Nephron progenitor cell (in vitro differentiated cells): ENCODE results near the gene DLL4.
A peak's percentile ranks its signal among the peaks of the same experiment; 100 is the strongest.

ENCODE experiments used
- DNase-seq: peaks from one replicate; pipeline ENCODE4 v3.0.0; 2021
- H3K27ac Mint-ChIP-seq: 2 replicates; pipeline ENCODE4 v1.8.0; 2021; ENCODE audit warnings: mild to moderate bottlenecking, moderate library complexity, mixed read lengths
- H3K27me3 Mint-ChIP-seq: 2 replicates; pipeline ENCODE4 v1.8.0; 2021; ENCODE audit warnings: mild to moderate bottlenecking, low read depth, mixed read lengths; ENCODE audit not compliant: poor library complexity
- H3K36me3 Mint-ChIP-seq: 2 replicates; pipeline ENCODE4 v1.8.0; 2021; ENCODE audit warnings: low read depth, mixed read lengths
- H3K4me1 Mint-ChIP-seq: 2 replicates; pipeline ENCODE4 v1.8.0; 2021; ENCODE audit warnings: mixed read lengths
- H3K4me3 Mint-ChIP-seq: 2 replicates; pipeline ENCODE4 v1.8.0; 2021; ENCODE audit warnings: mild to moderate bottlenecking, moderate library complexity, mixed read lengths
- H3K9me3 Mint-ChIP-seq: 2 replicates; pipeline ENCODE4 v1.8.0; 2021; ENCODE audit warnings: mild to moderate bottlenecking, moderate library complexity, mixed read lengths
- TF ChIP-seq, protein P1 (sequence below): fragments of 200-600 bp; sonication (generic); IDR thresholded peaks from 2 replicates; pipeline ENCODE4 v1.5.0; 2021; ENCODE audit warnings: antibody characterized with exemption

DLL4 gene

DNA sequence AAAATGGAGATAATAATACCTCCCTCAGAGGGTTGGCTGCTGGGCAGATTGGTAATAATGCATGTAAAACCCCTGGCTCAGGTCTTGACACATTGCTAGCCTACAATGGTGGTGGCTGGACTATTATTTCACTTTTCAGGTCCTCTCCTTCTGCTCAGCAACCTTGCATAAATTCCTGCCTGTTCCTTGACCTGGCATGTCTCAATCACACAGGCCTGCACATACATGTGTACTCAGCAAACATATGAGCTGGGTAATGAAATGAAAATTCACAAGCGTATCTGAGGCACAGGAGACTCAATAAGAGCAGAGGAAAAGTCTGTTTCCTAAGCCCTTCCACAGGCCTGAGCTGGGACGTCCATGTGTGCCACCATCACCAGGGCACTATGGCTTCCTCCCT, 17.4 kb upstream of the DLL4 start:
- Mint-ChIP-seq H3K27me3 (peaks cover 16% of the 10 kb centered on the region), H3K27ac (peak overlapping the region; percentile 98), H3K36me3 (no peaks in the 10 kb centered on the region), H3K4me3 (no peak overlapping the region), H3K4me1 (peaks cover 65% of the 10 kb centered on the region), H3K9me3 (no peaks in the 10 kb centered on the region)
- TF ChIP-seq, protein P1, sequence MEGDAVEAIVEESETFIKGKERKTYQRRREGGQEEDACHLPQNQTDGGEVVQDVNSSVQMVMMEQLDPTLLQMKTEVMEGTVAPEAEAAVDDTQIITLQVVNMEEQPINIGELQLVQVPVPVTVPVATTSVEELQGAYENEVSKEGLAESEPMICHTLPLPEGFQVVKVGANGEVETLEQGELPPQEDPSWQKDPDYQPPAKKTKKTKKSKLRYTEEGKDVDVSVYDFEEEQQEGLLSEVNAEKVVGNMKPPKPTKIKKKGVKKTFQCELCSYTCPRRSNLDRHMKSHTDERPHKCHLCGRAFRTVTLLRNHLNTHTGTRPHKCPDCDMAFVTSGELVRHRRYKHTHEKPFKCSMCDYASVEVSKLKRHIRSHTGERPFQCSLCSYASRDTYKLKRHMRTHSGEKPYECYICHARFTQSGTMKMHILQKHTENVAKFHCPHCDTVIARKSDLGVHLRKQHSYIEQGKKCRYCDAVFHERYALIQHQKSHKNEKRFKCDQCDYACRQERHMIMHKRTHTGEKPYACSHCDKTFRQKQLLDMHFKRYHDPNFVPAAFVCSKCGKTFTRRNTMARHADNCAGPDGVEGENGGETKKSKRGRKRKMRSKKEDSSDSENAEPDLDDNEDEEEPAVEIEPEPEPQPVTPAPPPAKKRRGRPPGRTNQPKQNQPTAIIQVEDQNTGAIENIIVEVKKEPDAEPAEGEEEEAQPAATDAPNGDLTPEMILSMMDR = no peak
- DNase-seq = no peak

DNA sequence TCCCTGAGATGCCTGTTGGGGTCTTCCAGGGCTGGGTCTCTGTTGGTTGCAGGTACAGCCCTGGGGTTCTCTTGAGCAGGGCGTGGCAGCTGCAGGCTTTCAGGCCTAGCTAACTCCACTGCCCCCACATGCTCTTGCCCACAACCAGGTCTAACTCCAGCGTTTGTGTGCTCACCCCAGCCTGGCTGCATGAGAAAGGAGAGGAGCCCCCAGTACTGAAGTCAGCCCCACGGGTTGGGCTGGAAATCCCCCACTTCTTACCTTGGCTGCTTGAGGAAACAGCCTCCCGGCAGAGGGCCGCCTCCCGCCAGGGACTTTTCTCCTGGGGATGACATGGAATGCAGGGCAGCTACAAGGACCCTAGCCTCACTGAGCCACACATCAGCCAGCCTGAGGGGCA, 16.7 kb upstream of the DLL4 start:
- DNase-seq = no peak
- Mint-ChIP-seq H3K4me3 (no peak overlapping the region), H3K4me1 (peaks cover 67% of the 10 kb centered on the region), H3K36me3 (no peaks in the 10 kb centered on the region), H3K27me3 (peaks cover 16% of the 10 kb centered on the region), H3K9me3 (no peaks in the 10 kb centered on the region), H3K27ac (no peak overlapping the region)
- TF ChIP-seq, protein P1 = no peak

DNA sequence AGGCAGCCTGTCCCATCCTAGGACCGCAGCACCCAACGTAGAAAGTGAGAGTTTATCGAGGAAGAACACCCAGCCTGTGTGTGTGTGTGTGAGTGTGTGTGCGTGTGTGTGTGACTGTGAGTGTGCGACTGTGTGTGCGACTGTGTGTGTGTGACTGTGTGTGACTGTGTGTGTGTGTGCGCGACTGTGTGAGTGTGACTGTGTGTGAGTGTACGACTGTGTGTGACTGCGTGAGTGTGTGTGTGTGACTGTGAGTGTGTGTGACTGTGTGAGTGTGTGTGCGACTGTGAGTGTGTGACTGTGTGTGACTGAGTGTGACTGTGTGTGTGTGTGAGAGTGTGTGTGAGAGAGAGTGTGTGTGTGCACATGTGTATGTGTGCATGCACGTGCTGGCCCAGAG, 15.1 kb upstream of the DLL4 start:
- H3K4me1 Mint-ChIP-seq = peaks cover 73% of the 10 kb centered on the region
- peaks cover 14% of the 10 kb centered on the region for H3K27me3 Mint-ChIP-seq
- no peaks in the 10 kb centered on the region for H3K9me3 Mint-ChIP-seq
- no peaks in the 10 kb centered on the region for H3K36me3 Mint-ChIP-seq
- TF ChIP-seq, protein P1 = no peak
- no peak for DNase-seq
- no peak overlapping the region for H3K4me3 Mint-ChIP-seq
- H3K27ac Mint-ChIP-seq = peak overlapping the region; percentile 0

DNA sequence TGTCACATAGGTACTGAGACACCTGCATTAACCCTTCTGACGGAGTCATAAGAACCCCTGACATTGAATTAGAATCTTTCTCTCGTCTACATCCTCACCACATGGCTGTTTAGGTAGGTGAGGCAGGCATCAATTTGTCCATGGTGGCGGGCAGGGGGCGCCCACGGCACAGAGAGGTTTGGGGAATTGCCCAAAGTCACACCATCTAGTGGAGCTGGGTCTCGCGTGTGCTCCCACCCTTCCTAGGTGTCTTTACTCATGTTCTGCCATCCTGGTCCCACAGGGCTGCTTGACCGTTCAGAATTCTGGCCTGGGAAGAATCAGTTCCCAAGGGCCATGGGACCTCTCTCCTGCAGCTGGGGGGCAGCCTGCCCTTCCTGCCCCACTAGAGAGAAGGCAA, 14.7 kb upstream of the DLL4 start:
- no peak for DNase-seq
- no peaks in the 10 kb centered on the region for H3K36me3 Mint-ChIP-seq
- TF ChIP-seq, protein P1 = no peak
- H3K27ac Mint-ChIP-seq = no peak overlapping the region
- H3K9me3 Mint-ChIP-seq = no peaks in the 10 kb centered on the region
- peaks cover 9% of the 10 kb centered on the region for H3K27me3 Mint-ChIP-seq
- no peak overlapping the region for H3K4me3 Mint-ChIP-seq
- H3K4me1 Mint-ChIP-seq = peaks cover 73% of the 10 kb centered on the region

DNA sequence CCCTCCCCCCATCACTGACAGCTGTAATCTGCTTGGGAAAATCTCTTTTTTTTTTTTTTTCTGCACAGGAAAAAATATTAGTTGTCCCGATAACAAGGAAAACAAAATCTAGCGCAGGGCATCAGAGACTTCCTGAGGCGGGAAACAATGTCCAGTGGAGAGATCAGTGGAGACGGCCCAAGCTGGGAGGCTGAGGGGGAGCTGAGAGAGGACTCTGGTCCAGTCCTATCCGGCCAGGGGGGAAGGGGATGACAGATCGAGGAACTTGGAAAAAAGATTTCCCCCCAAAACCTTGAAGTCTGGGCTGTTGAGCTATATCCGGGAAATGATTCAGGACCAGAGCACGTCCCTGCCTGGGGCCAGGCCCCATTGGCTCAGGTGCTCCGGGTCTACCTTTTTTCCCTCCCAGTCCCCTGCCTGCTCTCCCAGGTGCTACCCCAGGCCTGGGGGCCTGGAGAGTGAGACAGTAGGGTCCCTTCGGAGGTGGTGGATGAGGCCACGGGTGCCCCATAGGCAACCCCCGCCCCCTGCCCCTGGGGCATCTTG, 14.0 kb upstream of the DLL4 start:
- peaks cover 9% of the 10 kb centered on the region for H3K27me3 Mint-ChIP-seq

DNA sequence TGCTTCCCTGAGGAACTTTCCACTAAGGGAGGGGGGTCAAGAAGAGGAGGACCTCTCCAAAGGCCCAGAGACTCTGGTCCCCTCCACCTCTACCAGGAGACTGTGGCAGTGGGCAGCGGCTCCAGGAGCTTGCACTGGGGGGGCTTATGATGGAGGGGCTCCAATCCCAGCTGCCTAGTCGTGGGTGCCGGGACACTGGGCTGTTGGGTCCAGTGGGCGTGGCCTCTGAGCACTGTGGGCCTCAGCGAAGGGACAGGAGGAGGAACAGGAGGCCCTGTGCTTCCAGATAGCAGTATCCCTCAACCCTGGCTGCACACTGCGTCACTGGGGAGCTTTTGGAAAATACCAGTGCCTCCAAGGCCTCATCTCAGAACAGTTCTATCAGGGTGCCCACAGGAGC, 13.5 kb upstream of the DLL4 start:
- no peak for DNase-seq
- Mint-ChIP-seq H3K27ac (no peak overlapping the region), H3K27me3 (peaks cover 9% of the 10 kb centered on the region), H3K36me3 (no peaks in the 10 kb centered on the region), H3K4me3 (no peak overlapping the region), H3K4me1 (peaks cover 69% of the 10 kb centered on the region), H3K9me3 (no peaks in the 10 kb centered on the region)
- TF ChIP-seq, protein P1 = no peak

More for the DNA sequence above, 14.0 kb upstream of the DLL4 start:
- H3K36me3 Mint-ChIP-seq = no peaks in the 10 kb centered on the region
- H3K4me3 Mint-ChIP-seq = no peak overlapping the region
- peak overlapping the region; percentile 94 for H3K27ac Mint-ChIP-seq
- no peaks in the 10 kb centered on the region for H3K9me3 Mint-ChIP-seq
- TF ChIP-seq, protein P1 = no peak
- H3K4me1 Mint-ChIP-seq = peaks cover 73% of the 10 kb centered on the region
- no peak for DNase-seq
